Right kidney (tissue), 1 donor: ENCODE data around the gene MIPEP.

Experiments
- DNase-seq: peaks from one replicate; pipeline ENCODE4 v3.0.0-alpha.2; 2016

MIPEP gene

DNA sequence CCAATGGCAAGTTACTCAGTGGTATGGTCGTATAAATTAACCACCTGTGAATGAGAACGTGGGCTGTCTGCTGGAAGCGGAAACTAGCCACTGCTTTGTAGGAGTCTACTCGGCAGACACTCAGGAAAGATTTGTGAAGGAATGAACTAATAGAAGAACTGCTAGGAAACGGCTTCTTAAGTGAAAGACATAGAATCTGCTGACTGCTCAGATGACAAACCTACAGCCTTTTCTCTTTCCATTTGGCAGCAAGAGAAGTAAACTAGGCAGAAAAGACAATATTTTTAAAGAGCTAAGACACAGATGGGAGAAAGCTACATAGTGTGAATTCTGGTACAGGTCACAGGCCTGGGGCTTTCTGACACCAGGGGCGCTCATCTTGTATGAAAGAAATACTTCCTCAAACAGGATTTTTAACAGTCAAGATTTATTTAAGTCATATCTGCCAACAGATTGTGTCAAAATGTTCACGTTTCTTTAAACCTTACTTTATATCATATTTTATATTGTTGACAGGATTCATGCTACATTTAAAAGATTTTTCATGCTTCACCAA lies 78.4 kb downstream of the MIPEP start:
- DNase-seq = no peak

DNA sequence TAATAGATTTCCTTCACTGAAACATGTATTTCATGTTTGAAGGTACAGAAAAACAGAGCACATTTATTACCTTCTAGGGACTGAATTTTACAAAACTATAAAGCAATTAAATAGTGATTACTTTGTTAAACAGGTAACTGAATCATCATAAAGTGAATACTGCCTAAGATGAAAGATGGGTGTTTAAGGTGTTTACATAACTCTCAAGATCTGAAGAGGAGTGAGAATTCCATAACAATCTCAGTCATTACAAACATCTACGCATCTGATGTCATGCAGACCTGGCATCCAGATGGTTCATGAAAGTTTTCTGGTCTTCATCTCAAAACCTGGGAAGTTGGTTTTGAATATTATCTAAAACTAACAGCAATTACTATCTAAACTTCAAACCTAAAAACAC lies 80.4 kb downstream of the MIPEP start:
- no peak for DNase-seq

DNA sequence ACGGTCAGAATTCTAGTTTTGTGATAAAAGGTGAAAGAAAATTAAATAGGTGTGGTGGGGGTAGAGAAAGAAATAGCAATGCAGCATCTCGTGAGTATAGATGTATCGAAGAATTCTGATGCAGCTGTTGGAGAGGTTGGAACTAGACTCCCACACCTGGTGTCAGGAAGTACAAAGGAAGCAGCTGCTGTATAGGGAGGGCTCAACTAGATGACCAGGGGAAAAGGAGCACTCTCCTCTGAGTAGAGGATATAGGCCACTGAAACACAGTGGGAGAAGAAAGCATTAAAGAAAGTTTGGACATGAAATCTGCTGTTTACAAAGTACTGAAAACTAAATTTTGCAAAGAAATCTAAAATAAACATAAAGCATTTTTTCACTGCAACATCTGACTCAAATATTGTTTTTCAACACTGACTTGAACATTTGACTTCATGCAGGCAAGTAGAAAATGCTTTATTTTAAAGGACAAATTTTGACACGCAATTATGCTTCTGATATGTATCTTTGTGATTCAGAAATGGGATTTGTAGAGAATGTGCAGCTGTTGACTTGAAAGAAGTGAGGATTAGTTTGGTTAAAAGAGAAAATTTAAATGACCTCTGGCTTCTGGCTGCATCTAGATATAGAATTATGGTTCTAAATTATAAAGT lies 82.2 kb downstream of the MIPEP start:
- no peak for DNase-seq

DNA sequence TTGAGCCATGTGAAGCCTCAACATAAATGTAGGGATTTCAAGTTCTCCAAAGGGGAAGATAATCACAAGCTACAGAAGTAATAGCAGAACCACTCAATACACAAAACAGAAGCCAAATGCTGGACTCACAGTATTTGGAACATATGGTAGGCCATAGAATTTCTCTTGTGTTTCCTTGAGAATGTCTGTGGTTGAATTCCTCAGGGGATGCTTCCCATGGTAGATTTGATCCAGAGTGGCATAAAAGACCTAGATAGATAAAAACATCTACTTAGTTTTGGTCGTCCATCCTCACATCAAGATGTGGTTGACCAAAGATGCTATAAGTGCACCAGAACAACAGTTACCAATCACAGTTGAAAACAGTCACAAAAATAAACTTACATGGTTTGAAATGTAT lies 83.4 kb downstream of the MIPEP start:
- no peak for DNase-seq

DNA sequence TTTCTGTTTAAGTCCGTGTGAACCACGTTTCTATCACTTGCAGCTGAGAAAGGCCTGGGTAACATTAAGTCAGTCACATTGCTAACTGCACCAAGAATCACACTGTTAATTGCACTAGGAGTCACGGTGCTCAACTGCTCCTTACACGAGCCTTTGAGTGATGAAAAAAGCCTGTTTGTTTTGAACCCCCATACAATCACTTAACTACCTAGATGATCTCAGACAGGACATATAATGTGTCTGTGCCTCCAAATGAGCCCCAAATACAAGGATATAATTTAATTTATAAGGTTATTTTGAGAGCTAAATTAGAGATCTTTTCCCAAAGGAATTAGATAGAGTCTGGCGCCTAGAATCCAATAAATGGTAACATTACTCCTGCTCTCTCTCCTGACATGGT lies 84.1 kb downstream of the MIPEP start:
- DNase-seq = no peak

DNA sequence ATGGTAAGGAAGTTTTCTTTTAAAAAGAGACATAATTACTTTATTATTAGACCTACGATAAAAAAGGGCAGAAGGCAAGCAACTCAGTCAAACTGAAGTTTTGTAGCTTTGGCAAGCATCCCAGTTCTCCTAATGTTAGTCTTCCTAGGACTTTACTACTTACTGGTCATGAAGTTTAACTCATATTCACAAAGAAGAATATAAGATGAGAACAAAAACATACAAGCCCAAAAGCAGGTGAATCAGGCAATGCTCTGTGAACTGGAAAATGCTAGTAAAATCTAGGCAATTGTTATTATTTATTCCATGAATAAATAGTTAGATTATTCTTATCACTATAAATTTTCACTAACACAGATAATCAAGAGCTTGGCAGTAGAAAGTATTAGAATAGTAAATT lies 85.0 kb downstream of the MIPEP start:
- no peak for DNase-seq

DNA sequence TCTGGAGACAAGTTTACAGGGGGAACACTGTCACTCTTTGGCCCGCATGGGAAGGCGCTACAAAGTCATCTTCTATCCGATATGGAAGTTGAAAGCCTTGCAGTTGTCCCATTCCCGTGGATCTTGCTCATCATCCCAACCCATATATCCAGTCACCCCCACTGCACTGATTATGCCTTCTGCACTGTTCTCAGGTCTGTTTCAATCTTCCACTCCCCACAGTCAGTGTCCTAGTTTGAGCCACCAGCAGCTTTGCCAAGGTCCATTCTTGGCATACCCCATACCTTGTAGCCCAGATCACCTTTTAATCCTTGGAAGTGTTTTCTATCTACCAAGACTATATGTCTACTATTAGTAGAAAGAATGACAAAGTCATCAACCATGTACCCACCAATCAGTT lies 88.1 kb downstream of the MIPEP start:
- no peak for DNase-seq

DNA sequence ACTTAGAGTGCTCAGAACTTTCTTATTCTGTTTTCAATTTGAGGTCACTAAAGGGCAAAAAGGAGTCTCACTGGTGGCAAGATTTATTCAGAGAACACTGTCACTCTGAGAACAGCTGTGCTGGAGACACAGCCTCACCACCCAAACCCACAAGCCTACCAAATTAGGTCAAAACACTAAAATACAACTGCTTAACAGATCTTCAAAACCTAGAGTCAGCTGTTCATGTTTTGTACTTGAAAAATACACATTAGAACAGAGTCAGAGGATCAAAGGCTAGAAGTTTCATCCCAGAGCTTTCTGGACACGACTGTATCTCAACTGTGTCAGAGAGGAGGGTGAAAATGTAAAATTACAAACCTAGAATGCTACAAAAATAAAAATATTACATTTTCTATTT lies 89.3 kb downstream of the MIPEP start:
- DNase-seq = no peak

DNA sequence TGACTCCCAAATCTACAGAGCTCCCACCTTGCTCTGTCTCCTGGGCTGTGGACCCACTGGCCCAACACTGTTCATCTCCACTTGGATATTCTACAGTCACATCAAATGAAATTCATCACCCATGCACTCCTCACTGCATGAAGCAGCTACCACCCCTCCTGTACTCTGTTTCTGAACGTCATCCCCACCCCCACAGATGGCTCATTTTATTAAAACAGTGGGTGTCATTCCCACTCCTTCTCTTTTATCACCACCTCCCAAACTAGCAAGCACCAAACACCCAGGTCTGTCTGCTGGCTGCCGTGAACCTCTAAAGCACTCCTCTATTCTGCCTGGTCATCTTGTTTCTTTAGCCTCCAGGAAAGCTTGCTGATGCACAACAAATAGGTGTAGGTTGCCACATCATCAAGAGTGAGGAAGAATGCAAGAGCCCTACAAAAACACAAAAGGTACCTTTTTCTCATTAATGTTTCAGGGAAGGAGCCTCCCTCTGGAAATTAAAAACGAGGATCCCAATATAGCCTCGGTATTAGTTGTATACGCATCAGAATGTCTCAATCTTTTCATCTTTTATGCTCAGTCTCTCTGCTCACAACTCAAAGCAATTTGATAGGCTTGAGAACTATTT lies 91.8 kb downstream of the MIPEP start:
- no peak for DNase-seq

DNA sequence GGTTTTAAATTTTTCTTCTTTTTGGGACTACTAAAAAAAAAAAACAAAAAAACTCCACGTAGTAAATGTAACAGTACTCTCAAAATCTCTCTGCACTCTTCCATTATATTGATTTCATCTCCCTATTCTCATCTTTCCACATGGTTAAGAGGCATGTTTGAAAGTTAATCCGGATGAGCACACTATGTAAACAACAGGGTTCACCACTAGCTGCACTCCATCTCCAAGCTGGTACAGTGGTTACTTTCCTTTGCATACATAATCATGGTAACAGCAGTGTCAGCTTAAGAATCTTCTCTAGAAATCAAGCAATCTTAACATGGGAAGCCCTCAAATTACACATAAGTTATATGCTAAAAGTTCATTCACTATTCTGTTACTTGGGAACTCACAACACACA lies 92.6 kb downstream of the MIPEP start:
- no peak for DNase-seq

DNA sequence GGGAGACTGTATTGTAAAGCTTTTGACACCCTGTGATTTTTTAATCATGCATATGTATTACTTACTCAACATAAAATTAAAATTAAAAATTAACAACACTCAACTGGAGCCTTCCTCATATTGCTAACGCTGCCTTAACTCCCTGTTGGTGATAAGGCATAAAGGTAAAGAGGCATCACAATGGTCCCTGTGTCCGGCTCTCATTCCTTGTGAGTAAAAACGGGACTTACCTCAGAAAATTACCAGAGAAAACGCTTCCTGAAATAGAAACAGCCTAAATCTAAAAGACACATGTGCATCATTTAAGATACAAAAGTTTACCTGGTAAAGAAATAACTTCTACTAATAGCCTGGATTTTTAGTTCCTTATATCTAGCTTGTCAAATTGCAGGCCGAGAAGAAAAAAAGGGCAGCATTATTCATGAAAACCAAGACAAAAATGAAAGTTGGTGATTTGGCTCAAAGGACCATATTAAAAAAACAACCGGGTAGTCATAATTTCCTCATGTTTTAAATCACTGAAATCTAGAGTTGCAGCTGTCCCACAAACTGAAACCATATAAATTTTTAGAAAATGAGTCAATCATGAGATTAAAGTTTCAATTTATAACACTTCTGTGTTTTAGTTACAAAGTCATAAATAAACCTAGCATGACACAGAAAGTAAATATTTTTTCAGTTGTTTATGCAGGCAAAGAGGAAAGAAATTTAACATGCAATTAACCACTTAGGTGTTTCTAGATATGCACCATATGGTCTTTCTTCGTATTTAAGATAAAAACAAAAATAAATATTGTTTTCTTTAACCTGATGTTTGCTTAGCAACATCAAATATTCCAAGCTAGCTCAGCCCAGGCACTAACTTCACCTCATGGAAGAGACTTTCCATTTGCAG lies 94.7 kb downstream of the MIPEP start:
- DNase-seq = no peak

DNA sequence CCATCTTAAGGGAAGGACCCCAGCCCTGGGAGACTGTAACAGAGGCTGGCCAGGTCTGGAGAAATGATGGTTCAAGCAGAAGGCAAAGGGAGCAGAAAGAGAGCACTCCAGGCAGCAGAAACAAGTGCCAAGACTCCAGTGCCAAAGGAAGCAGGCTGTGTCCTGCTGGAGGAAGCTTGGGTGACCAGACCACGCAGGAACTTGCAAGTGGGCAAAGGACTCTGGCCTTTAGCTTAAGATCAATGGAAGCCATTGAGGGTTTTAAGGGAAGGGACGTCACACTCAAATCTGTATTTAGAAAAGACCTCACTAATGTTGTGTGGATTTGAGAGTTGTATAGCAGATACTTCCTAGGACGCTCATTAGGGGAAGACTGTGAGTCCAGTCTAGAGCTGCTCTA lies 95.5 kb downstream of the MIPEP start:
- DNase-seq = no peak

DNA sequence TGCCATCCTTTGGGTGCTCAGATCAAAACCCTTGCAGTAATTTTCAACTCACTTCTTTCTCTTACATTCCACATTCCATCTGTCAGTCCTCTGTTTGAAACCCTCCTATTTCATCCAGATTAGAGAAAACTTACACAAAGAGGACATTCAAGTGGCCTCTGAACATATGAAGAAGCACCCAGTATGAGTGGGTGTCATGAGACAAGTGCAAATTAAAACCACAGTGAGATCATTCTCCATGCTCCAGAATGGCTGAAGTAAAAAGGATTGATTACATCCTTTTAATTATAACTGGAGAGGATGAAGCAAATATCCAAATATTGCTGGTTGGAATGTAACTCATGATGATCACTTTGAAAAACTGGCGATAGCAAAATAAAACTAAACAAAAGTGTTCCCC lies 96.5 kb downstream of the MIPEP start:
- DNase-seq = no peak

DNA sequence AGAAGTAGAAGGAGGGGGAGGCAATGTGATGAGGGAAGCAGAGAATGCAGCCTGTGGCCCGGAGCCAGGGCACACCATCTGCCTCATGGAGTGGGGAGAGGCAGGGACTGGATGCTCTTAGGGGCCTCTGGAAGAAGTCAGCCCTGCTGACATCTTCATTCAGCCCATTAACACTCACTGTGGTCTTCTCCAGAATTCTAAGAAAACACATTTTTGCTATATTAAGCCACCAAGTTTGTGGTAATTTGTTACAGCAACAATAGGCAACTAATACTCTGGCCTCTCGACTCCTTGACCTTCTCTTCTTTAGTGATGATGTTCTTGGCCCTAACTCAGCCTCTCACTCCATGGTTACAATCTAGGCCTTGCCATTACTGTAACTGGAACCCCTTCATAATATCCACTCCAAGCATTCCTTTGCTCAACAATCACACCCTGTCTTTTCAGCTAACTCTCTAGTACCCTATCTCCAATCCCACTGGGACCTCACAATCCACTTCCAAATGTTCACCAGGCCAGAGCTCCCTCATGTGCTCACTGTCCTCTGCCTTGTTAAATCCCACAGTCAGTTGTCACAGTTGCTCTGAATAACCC lies 98.5 kb downstream of the MIPEP start:
- DNase-seq = no peak

DNA sequence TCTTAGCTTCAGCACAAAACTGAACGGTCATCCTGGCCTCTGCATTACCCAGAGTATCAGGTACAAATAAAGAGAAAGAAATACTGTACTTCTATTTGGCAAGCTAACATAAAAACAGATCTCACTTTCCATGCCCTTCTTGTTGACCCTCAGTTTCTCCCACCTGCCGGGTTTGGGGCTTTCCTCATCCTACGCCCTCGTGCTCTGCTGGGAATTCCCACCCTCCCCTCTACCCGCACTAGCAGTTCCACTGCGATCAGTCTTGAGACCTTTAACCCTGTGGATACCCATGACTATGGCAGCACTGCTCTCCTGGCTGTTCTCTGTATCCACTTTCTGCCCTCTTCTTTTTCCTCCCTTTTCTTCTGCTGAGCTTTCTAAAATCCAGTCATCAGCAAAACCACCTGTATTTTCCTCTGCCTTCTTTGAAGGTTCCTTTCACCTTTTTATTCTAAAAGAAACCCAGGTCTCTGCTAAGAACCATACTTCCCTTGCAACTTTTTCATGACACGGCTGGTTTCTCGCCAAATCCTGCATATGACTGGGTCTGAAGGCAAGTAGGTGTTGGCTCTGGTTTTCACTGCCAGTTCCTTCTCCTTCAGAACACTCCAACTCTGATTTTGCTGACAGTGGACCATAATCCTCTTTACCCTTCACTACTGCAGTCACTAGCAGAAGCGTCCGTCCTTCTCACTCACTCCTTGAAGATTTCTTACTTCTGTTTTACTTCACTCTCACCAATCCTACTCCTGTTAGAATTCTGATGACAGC lies 99.4 kb downstream of the MIPEP start:
- no peak for DNase-seq

DNA sequence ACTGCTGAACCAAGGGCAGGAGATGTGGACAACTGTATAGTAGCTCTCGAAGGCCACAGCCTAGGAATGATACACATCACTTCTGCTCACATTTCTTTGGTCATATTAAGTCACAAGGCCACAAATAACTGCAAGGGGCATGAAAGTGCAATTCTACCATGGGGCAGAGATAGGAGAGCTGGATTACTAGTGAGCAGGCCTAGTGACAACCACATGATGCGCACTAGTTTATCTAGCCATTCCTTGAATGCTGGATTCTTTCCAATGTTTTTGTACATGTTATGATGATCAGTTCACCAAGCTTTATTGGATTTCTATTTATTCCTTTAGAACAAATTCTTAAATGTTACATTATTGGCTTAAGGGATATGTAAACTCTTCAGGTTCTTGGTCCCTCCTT lies 100.7 kb downstream of the MIPEP start:
- DNase-seq = no peak

DNA sequence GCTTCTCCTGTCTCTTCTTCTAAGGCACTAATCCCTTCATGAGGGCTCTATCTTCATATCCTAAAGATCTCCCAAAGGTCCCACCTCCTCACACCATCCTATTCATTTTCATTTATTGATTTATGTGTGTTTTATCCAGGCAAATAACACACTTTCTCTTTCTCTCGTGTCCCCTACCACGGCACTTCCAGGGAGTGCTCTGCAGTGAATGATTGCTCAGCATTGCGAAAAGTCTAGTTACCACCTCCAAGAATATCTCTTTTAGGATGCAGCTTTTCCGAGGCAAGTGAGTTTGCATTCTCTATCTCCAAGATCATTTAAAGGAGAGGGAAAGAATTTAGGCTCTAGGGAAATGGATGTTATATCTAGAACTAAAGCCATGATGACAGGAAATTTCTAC lies 101.7 kb downstream of the MIPEP start:
- no peak for DNase-seq

DNA sequence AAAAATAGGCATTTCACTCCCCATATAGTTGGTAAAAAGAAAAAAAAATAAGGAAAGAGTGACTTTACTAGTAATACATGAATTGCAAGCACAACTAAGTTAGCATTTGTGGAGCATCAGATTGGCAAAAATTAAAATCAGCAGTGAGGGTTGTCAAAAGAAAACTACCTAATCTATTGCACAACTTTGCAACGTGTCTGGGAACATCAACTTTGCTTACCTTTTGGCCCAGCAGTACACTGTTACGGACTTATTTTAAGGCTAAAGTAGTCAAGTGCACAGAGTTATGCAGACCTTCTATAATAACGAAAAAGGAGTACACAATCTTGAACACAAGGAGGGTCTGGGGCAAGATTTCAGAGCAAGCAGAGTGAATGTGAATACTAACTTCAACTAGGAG lies 102.6 kb downstream of the MIPEP start:
- DNase-seq = no peak

DNA sequence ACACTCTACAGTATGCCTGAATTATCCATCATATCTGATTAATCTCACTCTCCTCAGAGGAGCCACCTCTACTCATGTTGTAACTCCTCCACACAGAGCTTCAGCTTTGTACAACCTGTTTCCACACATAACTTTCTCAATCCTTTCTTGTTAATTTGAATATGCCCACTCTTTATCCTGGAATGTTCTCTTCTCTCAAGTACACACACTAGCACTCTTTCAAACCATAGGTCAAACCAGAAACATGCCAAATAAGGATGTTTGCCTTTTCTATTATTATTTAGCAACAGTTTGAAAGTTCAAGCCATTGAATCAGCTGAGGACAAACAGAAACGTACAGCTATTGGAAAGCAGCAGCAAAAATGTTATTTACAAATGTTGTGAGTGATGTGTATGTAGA lies 110.3 kb downstream of the MIPEP start:
- DNase-seq = no peak

DNA sequence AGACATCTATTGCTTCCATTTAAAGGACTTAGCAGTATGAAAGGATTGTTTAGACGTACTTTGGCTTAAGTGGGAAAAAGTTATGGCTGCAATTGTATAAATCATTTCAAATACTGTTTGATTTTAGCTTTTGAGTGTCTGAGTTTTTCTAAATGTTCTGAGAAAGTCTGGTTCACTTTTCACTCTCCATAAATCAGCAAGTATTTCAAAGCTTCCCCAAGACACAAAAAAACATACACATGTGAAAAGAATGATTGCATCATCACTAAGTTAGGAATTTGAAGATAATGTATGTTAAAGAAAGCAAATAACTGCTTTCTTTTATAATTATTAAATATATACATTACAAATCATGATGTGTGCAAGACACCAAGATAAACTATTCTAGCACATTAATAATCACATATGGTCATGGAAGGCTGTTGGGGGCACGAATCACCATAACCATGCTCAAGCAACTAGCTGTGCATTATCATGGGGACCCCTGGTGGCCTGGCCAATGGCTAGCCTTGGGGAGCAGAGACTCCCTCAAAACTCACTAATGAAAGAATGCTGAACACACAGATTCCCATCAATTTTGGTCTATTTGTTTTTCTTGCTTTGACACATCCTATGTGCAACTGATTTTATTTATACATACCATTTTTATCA lies 111.1 kb downstream of the MIPEP start:
- DNase-seq = no peak

DNA sequence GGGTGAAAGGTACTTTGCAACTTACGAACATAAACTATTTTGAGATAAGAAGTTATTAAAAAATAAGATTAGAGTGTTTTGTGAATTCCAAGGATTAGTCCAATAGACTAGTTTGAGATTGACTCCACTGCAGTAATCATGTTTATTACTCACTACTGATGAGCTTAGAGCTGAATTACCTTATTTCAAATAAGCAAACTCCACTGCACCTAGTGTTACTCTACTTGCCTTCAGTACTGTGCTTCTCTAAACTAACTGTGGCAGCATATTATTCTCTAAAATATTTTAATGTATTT lies 111.7 kb downstream of the MIPEP start:
- no peak for DNase-seq
